Fibroblast of skin of left biceps (primary cell): ENCODE results near the gene ITGA11.
"Not testable (repeated sequence)": the region's sequence is repeated elsewhere in the genome, so short reads cannot be mapped to it uniquely, and the experiment has no call there.

Source experiments
- DNase-seq, 2 experiments: peaks; one replicate each; pipeline ENCODE4 v3.0.0-alpha.2; 2013; ENCODE audit warnings: low read depth in 2 of 2

ITGA11 gene

GRCh38 chr15:68425428-68426060 lies 6.4 kb downstream of the ITGA11 start:
- DNase-seq: peak; percentile 59 to 60

GRCh38 chr15:68424754-68425390 lies 7.1 kb downstream of the ITGA11 start:
- no peak for DNase-seq

GRCh38 chr15:68423359-68424296 lies 8.3 kb downstream of the ITGA11 start:
- no peak for DNase-seq

GRCh38 chr15:68422403-68423145 lies 9.4 kb downstream of the ITGA11 start:
- not testable (repeated sequence) for DNase-seq

- DNase-seq: no peak
These were observed 10.1 kb downstream of the ITGA11 start for GRCh38 chr15:68421798-68422402.

- no peak for DNase-seq
These were observed 10.8 kb downstream of the ITGA11 start for GRCh38 chr15:68421115-68421551.

- DNase-seq: no peak
These were observed 11.7 kb downstream of the ITGA11 start for GRCh38 chr15:68420186-68420684.

- no peak for DNase-seq
These were observed 12.4 kb downstream of the ITGA11 start for GRCh38 chr15:68419301-68420175.

- DNase-seq: no peak
These were observed 13.3 kb downstream of the ITGA11 start for GRCh38 chr15:68418611-68419161.

- DNase-seq: no peak
These were observed 14.1 kb downstream of the ITGA11 start for GRCh38 chr15:68417897-68418296.

GRCh38 chr15:68417051-68417450 lies 14.9 kb downstream of the ITGA11 start:
- DNase-seq: no peak

GRCh38 chr15:68416158-68416535 lies 15.8 kb downstream of the ITGA11 start:
- no peak for DNase-seq

- no peak for DNase-seq
These were observed 16.3 kb downstream of the ITGA11 start for GRCh38 chr15:68415501-68416157.

- DNase-seq: no peak
These were observed 16.9 kb downstream of the ITGA11 start for GRCh38 chr15:68415061-68415460.

GRCh38 chr15:68414591-68414990 lies 17.4 kb downstream of the ITGA11 start:
- no peak for DNase-seq

- DNase-seq: no peak
These were observed 17.8 kb downstream of the ITGA11 start for GRCh38 chr15:68414206-68414555.

- DNase-seq: no peak
These were observed 18.4 kb downstream of the ITGA11 start for GRCh38 chr15:68413363-68414205.

- no peak for DNase-seq
These were observed 19.7 kb downstream of the ITGA11 start for GRCh38 chr15:68412218-68412617.

- no peak for DNase-seq
These were observed 20.2 kb downstream of the ITGA11 start for GRCh38 chr15:68411735-68412134.
